ENCODE measurements around the gene LHX4.

LHX4 gene

DNA sequence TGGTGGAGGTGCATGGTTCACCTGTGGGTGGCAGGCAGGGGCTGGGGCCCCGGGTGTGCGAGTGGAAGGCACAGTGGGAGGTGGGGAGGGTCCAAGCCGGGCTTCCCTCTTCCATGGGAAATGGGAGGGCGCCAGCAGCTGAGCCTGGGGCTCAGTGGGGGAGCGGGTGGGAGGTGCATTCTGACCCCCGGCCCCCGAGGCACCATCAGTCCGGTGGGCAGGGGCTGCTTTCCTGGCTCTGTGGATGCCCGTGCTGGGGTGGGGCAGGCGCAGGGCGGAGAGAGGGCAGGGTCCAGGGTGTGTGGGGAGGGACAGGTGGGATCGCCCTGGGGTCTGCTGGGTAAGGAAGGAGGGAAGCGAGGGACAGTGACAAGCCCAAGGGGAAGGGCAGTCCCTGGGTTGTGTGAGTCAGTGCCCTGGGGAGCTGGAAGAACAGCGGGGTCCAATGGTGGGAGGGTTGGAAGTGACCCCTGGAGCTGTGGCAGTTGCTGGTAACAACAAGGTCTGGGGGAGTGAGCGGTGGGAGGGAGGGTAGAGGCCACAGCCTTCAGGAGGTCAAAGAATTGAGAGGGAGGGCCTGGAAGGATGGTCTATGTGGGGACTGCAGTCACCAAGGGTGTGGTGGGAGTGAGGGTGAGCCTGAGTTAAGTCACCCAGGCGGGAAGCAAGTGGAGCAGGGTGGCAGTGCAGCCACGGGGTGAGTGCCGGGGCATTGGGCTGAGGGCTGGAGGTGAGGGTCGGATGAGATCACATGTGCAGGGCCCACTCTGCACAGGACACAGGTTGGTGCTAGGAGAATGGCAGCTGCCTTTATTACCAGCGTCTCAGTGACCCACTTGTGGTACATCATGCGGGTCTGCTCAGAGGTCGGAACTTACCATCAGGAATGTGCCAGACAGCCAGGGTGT is 29.6 kb downstream of the LHX4 start:
- no peak for FAIRE-seq

DNA sequence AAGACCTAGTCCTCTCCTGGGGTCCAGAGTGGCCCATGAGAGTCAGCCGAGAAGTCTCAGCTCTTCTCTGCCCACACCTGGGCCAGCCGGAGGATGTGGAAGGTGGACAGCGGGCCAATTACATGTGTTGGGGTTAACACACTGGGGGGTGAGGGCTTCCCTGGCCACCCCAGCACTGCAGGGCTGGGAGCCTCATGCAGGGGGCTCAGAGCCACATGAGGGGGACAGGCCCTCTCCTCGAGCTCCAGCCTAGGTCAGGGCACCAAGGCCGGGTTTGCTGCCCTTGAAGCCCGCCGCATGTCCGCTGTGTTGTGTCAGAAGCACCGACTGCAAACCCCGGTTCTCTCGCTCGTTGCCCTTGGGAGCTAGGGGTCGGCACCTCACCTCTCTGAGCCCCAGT is 30.5 kb downstream of the LHX4 start:
- FAIRE-seq, result no peak

DNA sequence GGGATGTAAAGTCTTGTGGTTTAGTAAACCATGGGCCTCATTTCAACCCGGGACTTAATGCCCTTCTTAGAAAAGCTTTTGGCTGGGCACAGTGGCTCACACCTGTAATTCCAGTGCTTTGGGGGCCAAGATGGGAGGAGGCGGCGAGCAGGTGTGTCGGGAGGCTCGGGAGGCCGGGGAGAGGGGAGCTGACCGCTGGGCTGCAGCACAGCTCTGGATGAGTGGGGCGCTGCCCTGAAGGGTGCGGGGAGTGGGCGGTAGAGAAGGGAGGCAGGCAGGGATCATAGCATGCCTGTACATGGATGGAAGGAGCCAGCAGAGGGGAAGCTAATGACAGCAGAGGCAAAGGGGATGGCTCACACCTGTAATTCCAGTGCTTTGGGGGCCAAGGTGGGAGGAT is 31.0 kb downstream of the LHX4 start:
- no peak for FAIRE-seq

DNA sequence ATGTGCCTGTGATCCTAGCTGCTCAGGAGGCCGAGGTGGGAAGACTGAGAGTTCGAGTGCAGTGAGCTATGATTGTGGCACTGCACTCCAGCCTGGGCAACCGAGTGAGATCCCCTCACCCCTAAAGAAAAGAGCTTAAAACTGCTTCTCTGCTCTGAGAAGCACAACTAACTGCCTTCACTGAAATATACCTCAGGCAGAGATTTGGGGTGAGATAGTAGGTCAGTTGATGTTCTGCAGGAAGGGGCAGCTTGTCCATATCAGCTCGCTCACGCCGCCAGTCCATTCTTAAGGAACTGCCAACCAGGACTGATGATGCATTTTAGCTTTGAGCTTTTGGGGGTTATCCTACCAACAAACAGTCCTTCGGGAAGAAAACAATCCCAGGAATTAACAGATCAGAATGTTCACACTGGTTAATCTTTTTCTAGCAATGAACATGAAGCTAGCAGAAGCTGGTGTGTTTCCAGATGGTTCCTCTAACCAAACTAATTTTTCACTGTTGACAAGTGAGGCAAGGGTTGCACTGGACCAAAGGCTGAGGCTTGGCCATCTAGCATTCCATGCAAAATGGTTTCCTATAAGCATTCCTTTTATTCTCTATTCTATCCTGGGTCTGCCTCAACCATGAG is 31.6 kb downstream of the LHX4 start:
- FAIRE-seq, result no peak

DNA sequence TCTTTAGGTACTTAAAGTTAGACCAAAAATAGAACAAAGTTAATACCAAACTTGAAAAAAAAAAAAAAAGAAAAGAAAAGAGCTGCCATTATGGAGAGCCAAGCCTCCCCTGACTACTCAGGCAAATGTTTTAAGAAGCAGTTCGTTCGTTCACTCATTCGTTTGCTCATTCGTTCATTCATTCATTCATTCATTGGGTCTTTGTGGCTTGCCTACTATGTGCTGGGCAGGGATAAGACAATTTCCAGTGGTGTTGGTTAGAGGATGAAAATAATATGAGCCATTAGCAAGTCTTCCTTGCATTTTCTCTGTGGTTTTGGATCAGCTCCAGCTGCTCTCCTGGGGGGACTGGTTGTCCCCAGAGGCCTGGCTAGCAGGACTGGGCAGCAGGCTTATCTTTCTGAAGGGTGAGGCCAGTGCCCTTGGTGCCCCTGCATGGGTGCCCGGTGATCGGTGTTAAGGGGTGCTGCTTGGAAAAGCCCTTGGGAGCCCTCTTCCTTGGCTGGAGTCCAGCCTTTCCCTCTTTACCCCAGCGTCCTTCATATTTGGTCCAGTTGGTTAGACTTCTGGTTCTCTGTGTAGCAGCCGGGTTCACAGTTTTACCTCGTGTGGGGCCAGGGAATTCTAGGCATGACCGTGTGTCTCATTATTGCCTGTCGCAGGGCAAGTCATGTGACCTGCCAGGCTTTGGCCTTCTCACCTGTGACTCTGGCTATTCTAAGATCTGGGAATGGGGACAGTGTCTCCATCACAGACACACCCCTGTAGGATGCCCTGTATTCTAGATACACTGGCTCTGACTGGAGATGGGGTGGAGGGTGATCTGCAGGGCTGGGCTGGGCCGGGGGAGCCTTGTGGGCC is 32.8 kb downstream of the LHX4 start:
- FAIRE-seq, result no peak

DNA sequence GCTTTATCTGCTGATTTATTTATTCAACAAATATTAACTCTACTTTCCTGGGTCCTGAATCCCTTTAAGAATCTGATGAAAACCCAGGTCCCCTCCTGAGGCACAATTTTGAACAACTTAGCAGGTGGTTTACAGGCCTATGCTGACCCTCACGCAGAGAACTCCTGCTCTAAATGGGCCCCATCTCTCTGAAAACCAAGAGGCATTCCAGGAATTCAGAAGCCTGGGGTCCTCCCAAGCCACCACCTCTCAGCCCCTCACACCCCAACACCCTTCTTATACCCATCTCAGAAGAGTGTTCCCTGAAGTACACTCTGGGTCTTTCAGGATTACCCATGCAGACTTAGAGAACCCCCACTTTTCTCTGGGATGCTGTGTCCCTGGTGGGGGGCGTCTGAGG is 34.5 kb downstream of the LHX4 start:
- FAIRE-seq, result no peak

DNA sequence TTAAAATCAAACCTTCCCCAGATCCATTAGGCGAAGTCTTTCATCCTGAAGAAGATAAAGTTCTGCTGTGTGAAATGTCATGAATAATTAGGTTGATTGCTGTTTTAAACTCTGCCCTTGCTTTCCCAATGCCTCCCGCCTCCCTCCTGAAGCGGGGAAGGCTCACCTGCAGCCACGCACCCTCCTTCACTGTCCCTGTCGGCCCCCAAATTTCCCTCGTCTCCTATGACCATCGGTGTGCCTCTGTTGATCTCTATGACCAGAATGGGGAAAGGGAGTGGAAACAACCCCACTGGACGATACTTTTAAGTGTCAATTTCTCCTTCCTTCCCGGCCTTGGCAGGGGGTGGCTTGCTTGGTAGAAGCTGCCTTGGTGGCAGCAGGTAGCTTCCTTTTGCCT is 35.1 kb downstream of the LHX4 start:
- FAIRE-seq, result no peak

DNA sequence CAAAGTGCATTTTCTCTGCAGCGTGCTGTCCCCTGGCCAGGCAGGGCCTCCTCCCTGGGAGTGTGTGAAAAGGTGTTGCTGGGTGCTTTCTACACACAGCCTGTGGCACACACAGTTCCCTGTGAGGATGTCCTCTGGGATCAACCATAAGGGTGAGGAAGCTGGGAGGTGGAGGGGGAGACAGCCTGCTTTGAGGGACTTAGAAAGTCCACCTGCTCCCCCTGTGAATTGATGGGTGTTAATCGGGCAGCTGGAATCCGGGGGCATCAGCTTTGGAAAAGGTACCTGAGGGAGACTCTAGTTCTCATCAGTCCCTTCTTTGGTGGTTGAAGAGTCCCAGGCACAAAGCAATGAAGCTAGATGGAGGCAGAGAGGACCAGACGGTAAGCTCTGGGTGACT is 35.8 kb downstream of the LHX4 start:
- no peak for FAIRE-seq

DNA sequence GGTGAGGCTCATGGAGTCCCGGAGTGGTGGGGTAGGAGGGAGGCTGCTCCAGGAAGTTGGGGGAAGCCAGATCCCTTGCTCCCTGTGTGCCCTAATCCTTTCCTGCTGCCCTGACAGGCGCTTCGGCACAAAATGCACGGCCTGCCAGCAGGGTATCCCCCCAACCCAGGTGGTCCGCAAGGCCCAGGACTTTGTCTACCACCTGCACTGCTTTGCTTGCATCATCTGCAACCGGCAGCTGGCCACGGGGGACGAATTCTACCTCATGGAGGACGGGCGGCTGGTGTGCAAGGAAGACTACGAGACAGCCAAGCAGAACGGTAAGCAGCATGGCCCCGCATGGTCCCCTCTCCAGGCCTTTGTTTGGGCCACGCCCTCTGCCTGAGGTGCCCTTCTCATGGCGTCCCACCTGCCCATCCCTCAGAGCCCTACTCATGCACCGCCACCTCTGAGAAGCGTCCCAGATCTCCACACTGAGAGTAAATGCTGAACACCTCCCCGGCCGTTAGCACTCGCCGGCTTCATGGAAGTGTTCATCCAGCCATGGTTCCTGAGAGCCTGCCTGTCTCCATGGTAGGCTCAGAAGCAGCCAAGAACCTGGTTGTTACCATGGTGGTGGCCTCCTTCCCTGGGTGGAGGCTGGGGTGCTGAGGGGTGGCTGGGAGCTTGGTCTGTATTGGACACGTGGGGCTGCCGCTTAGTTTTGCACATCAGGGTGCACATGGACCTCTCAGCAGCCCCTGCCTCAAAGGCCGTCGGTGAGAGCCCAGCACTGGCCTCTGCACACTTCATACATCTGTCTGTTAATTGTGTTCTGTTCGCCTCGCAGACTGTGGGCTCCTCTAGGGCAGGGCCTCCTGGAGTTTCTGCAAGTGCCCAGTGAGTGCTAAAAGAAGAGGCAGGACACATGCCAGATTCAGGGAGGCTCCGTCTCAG is 36.5 kb downstream of the LHX4 start:
- no peak for FAIRE-seq

DNA sequence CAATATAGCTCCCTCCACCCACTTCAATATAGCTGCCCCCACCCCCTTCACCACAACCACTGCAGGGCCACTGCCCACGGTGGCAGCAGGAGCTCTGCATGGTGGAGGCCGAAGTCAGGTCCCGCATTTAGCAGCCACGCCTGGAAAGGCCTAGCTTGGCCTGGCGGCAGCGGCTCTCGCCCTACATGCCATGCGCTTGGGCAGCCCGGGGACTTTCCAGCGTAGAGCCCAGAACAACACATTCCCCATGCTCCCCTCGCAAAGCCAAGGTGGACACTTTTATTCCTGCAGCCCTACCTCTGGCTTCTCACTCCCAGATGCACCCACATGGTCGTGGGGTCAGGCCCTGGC is 37.1 kb downstream of the LHX4 start:
- no peak for FAIRE-seq

DNA sequence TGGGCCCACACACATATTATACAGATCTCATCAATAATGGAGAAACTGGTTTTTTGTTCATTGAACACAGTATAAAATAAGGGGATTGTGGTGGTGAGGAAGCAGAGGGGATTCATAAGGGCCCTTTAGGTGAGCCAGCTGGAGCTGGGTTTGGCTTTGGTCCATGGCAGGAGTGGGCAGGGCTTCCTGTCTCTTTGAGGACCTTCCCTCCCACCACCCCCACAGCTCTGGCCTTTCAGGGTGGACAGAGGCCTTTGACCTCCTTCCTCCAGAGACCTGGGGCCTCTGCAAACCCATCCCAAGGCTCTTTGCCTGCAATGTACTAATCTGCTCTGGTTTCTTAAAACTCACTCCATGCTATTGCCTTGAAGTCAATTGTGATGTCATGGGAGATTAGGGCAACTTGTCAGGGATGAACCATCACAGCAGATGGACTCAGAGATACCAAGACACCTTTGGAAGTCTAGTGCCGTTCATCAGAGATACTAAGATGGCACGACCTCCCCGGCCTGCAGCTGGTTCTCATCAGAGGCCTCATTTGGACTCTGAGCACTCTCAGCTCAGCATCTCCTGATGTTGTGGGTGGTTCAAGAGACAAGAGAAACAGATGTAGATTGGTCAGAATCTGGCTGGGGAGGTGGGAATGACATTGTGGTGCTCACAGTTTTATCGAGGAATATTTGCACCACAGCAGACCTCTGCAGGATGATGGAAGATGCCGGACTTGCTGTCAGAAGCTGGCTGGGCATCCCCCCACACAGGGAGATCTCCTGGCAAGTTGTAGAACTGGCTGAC is 37.9 kb downstream of the LHX4 start:
- FAIRE-seq, result no peak

DNA sequence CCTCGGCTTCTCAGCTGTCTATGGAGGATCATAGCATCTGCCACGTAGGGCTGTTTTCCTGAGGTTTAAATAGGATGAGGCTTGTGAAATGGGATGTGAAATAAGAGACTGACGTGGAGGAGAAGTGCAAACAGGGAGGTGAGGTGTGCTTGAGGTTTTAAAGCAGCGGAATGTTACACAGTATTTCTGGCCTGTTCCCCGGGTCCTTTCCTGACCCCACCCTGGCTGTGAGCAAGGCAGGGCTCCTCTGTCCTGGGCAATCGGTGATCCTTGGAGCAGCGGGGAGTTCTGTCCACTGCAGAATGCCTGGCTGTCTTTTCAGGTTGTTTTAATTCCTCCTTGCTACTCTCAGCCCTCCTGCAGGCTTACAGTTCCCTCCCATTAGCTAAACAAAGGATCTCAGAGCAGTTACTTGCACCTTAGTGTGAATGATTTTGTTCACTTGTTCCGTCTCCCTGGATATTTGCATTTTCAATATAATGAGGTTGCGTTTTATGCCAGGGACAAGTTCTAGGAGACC is 38.6 kb downstream of the LHX4 start:
- no peak for FAIRE-seq

DNA sequence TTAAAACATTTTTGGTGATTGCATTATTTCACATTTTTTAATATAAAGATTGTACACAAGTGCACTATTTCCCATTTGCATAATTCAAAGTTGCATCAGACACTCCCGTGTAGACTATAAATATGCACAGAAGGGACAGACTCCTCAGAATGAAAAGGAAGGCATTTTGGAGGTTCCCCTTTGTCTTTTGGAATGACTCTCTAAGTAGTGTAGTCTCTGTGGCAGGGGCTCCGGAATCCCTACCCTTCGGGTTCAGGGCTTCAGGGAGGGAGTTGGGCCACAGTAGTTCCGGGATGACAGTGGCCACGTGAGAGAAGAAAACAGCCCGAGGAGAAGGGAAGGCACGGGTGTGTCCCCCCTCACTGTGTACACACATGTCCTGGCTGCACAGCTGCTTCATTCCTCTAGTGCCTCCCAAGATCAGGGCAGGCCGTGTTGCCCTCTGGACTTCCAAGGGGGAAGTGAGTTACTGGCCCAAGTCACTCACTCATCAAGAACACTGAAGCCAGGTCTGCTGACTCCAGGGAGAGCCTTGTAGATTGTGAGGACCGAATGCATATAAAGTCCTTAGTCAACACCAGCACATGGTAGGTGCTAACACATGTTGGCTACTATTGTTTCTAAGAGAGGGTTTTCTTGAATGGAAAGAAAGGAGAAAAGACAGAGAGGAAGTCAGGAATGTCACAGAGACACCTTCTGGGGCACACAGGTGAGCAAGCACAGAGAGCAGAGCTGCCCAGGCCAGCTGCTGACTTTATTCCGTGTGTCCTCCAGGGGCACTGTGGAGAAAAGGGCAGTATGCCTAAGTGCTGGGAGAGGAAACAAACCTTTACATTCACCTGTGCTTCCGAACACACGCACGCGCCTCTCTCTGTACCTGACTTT is 39.8 kb downstream of the LHX4 start:
- FAIRE-seq, result no peak

DNA sequence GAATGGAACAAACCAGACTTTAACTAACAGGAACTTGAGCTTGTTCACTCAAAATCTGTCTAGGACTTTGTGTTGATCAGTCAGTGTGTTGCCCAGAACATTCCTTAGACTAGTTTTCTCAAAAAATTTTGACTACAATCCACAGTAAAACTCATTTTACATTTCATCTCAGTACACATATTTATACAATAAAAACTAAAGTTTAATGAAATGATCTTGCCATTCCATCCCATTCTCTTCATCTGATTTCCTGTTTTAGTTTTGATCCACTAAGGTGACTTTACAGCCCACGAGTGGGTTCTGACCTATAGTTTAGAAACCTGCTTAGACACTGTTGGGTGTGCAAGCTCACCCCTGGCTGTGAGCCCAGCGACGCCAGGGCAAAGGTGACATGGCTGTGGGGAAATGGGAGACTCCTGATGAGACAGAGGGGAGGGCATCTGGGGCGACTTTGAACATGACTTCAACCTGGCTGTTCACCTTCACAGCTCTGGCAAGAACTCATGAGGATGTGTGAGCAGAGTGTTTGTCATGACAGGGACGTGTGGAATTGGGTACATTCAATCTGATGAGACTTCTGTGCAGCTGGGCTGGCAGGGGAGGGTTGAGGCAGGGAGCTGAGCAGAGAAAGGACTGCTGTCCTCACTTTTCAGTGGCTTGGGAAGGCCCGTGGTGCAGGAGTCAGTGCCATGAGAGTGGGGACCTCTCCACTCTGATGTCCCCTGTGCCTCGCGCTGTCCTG is 40.6 kb downstream of the LHX4 start:
- no peak for FAIRE-seq

DNA sequence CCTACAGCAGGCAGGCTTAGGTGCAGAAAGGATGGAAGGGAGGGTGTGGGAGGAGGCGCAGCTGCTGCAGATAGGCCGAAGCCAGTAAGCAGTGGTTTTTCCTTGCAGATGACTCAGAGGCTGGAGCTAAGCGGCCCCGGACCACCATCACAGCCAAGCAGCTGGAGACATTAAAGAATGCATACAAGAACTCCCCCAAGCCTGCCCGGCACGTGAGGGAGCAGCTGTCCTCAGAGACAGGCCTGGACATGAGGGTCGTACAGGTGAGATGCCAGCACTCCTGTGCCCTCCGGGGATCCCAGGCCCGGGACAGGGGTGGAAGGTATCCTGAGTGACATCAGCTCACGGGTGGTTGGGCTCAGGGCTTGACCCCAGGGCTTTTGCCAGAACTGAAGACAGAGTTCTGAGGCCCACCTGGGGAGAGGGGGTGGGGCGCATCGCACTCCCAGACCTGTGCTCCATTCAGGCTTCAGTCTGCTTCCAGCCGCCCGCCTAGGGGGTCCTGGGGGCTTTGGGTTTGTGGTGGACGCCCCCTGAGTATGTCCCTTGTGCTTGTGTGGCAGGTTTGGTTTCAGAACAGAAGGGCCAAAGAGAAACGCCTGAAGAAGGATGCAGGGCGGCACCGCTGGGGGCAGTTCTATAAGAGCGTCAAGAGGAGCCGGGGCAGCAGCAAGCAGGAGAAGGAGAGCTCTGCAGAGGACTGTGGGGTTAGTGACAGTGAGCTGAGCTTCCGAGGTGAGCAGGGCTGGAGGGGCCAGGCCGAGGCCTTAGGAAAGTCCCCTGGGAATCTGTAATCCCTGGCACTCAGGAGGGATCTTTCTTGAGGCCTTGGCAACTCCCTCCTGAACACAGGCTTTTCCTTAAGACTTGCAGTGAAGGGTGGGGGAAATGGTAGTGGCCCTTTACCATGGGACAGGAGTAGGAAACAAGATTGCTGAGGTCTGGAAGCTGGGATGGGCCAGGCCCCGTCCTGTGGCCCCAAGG is 41.5 kb downstream of the LHX4 start:
- FAIRE-seq, result no peak

DNA sequence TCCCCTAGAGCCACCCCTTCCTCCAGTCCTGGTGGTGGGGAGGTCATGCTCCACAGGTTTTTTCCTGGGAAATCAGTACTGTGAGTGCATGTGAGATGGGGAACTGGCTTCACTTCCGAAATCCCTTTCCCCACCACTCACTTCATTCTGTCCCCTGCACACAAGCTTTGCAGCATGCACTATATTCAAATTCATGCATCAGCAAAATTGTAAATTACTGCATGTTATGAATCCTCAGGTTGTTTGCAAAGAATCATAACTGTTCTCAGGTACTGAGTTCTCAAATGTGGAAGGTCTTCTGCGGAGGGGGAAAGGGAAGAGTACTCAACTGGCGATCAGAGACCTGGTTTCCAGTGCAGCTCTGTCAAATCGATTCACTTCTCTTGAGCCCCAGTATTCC is 42.3 kb downstream of the LHX4 start:
- FAIRE-seq, result no peak

DNA sequence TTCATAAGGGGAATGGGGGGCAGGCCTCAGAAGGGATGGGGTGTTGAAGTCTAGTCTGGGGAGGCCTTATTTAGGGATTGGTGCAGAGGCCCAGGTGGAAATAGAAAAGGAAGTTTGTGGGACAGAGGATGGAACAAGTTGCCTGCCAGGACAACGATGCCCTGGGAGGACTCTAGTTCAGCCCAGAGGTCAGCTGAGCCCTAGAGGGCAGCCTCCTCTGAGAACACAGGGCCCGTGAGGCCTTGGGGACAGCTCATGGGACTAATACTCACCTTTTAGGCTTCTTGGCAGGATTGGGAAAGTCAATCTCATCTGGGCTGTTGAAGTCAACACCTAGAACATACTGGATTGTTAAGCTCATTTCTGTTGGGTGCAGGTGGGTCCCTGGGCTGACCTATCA is 43.0 kb downstream of the LHX4 start:
- no peak for FAIRE-seq

DNA sequence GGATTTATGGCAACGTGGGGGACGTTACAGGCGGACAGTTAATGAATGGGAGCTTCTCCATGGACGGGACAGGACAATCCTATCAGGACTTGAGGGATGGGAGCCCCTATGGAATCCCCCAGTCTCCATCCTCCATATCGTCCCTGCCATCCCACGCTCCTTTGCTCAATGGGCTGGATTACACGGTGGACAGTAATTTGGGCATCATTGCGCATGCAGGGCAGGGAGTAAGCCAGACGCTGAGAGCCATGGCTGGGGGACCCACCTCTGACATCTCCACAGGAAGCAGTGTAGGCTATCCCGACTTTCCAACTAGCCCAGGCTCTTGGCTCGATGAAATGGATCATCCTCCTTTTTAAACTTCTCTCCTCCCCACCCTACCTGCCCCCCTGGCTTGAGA is 44.2 kb downstream of the LHX4 start:
- FAIRE-seq, result no peak
